Endothelial cell of umbilical vein (primary cell): ENCODE measurements around the gene XYLT1. TPM values are rescaled to one million over a fixed set of nuclear protein-coding genes. Genes with fewer than 3 reads are reported as not detected.

ENCODE experiments used
- BruUV-seq: library from RNA; stranded (reverse); fragments of 400-500 nt; replicated peaks from 2 replicates; lab custom pipeline; 2021; lab: Mats Ljungman, UMichigan
- CTCF ChIA-PET: fragments of 300-600, 350-600 bp; sonication (Branson Sonifier 250); formaldehyde crosslinking; loops from one replicate; lab custom pipeline; 2021; ENCODE audit warnings: antibody characterized with exemption, inconsistent platforms; lab: Charles Lee
- POLR2A ChIA-PET: fragments of 300-600, 350-600 bp; sonication (Branson Sonifier 250); formaldehyde crosslinking; loops from one replicate; lab custom pipeline; 2021; ENCODE audit warnings: antibody characterized with exemption, inconsistent platforms; lab: Charles Lee
- DNase-seq: peaks from one replicate; pipeline ENCODE4 v3.0.0-alpha.2; 2011; ENCODE audit warnings: low read depth, low spot score
- FAIRE-seq: peaks from 2 replicates; lab custom pipeline; 2011; peaks lifted over from hg19 to GRCh38; lab: Jason Lieb, UNC
- H2AFZ ChIP-seq: 2 replicates; pipeline ENCODE4 v1.6.0; 2012; ENCODE audit warnings: low read depth, low read length, control low read depth, inconsistent platforms
- H3K27ac ChIP-seq: 2 replicates; pipeline ENCODE4 v1.5.1; 2011; ENCODE audit warnings: low read depth, mild to moderate bottlenecking, control low read depth, low read length, moderate library complexity; ENCODE audit not compliant: insufficient read depth
- H3K27me3 ChIP-seq, 2 experiments: 2 replicates each; pipeline versions ENCODE4 v1.6.0 to v1.6.1; 2011; ENCODE audit warnings: low read length in 2 of 2, mixed read lengths in 1 of 2; ENCODE audit not compliant: control insufficient read depth in 2 of 2, insufficient read depth in 2 of 2
- H3K36me3 ChIP-seq, 2 experiments: 2 replicates in 1 of 2; 3 replicates in 1 of 2; pipeline ENCODE4 v1.5.1; 2011; ENCODE audit warnings: low read length in 2 of 2, mild to moderate bottlenecking in 1 of 2, moderate library complexity in 1 of 2; ENCODE audit not compliant: control insufficient read depth in 2 of 2, insufficient read depth in 2 of 2; ENCODE audit errors: extremely low read depth in 1 of 2
- H3K4me1 ChIP-seq: 3 replicates; pipeline ENCODE4 v1.5.1; 2011; ENCODE audit warnings: mild to moderate bottlenecking, low read length; ENCODE audit not compliant: control insufficient read depth, insufficient read depth; ENCODE audit errors: extremely low read depth
- H3K4me2 ChIP-seq: 2 replicates; pipeline ENCODE4 v1.6.1; 2011; ENCODE audit warnings: low read length, control low read depth, mixed read lengths; ENCODE audit not compliant: insufficient read depth
- H3K4me3 ChIP-seq, 3 experiments: fragments of 200-600 bp in 1 of 3; sonication (generic), shearing (Covaris generic) in 1 of 3; replicated peaks in 1 of 3; 2 replicates each; pipeline ENCODE4 v1.5.1; 2011 to 2016; ENCODE audit warnings: control low read depth in 3 of 3, low read length in 3 of 3, mild to moderate bottlenecking in 2 of 3, inconsistent platforms in 1 of 3, low read depth in 1 of 3, moderate library complexity in 1 of 3; ENCODE audit not compliant: insufficient read depth in 1 of 3
- H3K79me2 ChIP-seq: 2 replicates; pipeline ENCODE4 v1.6.0; 2012; ENCODE audit warnings: low read length, inconsistent platforms; ENCODE audit not compliant: control insufficient read depth, insufficient read depth
- H3K9ac ChIP-seq: replicated peaks from 2 replicates; pipeline ENCODE3; 2011; ENCODE audit warnings: low read length, control low read depth; ENCODE audit not compliant: insufficient read depth; ENCODE audit errors: extremely low read depth
- H3K9me1 ChIP-seq: replicated peaks from 3 replicates; pipeline ENCODE4 v1.6.0; 2011; ENCODE audit warnings: mild to moderate bottlenecking, low read length; ENCODE audit not compliant: control insufficient read depth, insufficient read depth; ENCODE audit errors: extremely low read depth
- H3K9me3 ChIP-seq: replicated peaks from 2 replicates; pipeline ENCODE4 v1.5.1; 2012; ENCODE audit warnings: low read length, inconsistent platforms; ENCODE audit not compliant: control insufficient read depth, insufficient read depth
- H4K20me1 ChIP-seq: replicated peaks from 2 replicates; pipeline ENCODE3; 2011; ENCODE audit warnings: mild to moderate bottlenecking, low read length; ENCODE audit not compliant: control insufficient read depth, insufficient read depth; ENCODE audit errors: extremely low read depth
- CTCF ChIP-seq, 2 donors: IDR thresholded peaks; 1 replicate in 1 of 2; 2 replicates in 1 of 2; pipeline ENCODE4 v1.5.1; 2011; ENCODE audit warnings: low read length in 2 of 2, mild to moderate bottlenecking in 2 of 2, moderate library complexity in 2 of 2, control low read depth in 1 of 2, inconsistent platforms in 1 of 2, low read depth in 1 of 2; ENCODE audit not compliant: insufficient read depth in 1 of 2; ENCODE audit errors: extremely low read depth in 1 of 2
- JUN ChIP-seq: IDR thresholded peaks from 2 replicates; pipeline ENCODE4 v1.6.1; 2011; ENCODE audit warnings: borderline replicate concordance, low read depth; ENCODE audit not compliant: insufficient read length, insufficient read depth
- MYC ChIP-seq: IDR thresholded peaks from one replicate; pipeline ENCODE4 v1.6.1; 2011; ENCODE audit warnings: mild to moderate bottlenecking, low read depth, low read length
- dilution Hi-C: fragments of 300-500 bp; cut with MboI; formaldehyde crosslinking; loops from one replicate; pipeline ENCODE4 v1.15.0; 2019; ENCODE audit warnings: low sequenced_read_pairs; ENCODE audit not compliant: extremely low pct_ligation_motif_present
- intact Hi-C: fragments of 100-400 bp; cut with micrococcal nuclease; formaldehyde crosslinking; loops from one replicate; pipeline ENCODE4 v1.10.0; 2022
- polyA plus RNA-seq, 4 experiments: library from polyadenylated mRNA; depleted of rRNA in 3 of 4; stranded (reverse) in 3 of 4; unstranded in 1 of 4; fragments of >200 nt; gene quantifications; 2 replicates each; pipeline versions ENCODE4 v1.2.1 to v1.2.3, GENCODE V29; 2011 to 2012; ENCODE audit warnings: missing spikeins in 1 of 4
- total RNA-seq: library from RNA; stranded (reverse); gene quantifications from 2 replicates; pipeline ENCODE4 v1.2.3, GENCODE V29; 2021
- TF ChIP-seq, protein P1 (sequence below): IDR thresholded peaks from 2 replicates; pipeline ENCODE4 v1.6.1; 2011; ENCODE audit not compliant: insufficient read depth, insufficient read length

The XYLT1 gene
- total and polyA plus RNA-seq, 2 donors (not counting 3 experiments of a cell fraction or from before 2014, with no cell fraction given) = 0.63 to 2.9 TPM

DNA sequence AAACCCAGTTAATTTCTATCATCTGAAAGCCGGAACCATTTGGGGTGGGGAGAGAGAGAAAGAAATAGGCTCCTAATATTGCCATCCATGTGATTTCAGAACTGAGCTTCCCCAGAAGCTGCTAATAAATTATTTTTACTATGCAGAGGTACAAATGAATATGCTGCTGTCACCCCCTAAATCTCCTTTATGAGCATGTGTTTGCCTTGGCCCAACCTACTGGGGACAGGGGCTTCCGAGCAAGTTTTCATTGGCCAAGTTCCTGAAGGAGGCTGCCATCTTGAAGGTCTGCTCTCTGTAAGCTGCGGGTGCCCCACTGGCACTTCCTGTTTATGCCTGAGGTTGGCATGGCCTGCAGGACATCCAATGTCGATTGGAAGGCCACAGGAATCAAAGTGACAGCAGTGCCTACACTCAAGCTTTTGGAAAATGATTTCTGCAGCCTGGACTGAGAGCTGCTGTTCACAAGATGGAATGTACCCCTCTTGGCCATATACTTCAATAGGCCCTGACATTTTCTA, 194.7 kb downstream of the XYLT1 start:
- no peaks in the 10 kb centered on the region for H3K79me2 ChIP-seq
- no peak for DNase-seq

More for the DNA sequence above, 194.7 kb downstream of the XYLT1 start:
- Histone ChIP-seq H3K4me3 (no peak overlapping the region), H3K4me1 (no peaks in the 10 kb centered on the region), H3K36me3 (no peaks in the 10 kb centered on the region), H3K27me3 (no peaks in the 10 kb centered on the region), H3K9me3 (no peaks in the 10 kb centered on the region), H4K20me1 (no peaks in the 10 kb centered on the region), H3K4me2 (no peak overlapping the region), H2AFZ (no peak overlapping the region), H3K27ac (no peak overlapping the region), H3K9ac (no peak overlapping the region), H3K9me1 (no peaks in the 10 kb centered on the region)
- dilution Hi-C loops = no loop called here
- intact Hi-C loops = no loop called here
- FAIRE-seq = no peak
- ChIA-PET POLR2A (no interaction called here), CTCF (no interaction called here)
- no peak for TF ChIP-seq JUN
- TF ChIP-seq, protein P1, sequence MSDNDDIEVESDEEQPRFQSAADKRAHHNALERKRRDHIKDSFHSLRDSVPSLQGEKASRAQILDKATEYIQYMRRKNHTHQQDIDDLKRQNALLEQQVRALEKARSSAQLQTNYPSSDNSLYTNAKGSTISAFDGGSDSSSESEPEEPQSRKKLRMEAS = no peak
- TF ChIP-seq MYC = no peak
- TF ChIP-seq CTCF (IDR thresholded peaks at IDR 0.05; ENCODE audit: extremely low read depth in 1 of 2, insufficient read depth in 1 of 2, low read depth in 1 of 2, low read length in 2 of 2) = no peak
- no TSS peak for BruUV-seq
